SU-DHL-6 (cell line): ENCODE data around the gene MARCKS.

Experiments
- EZH2phosphoT487 ChIP-seq: fragments of 200-600 bp; sonication (generic), shearing (Covaris generic); conservative IDR thresholded peaks from 2 replicates; pipeline ENCODE4 v1.6.1; 2018; ENCODE audit warnings: mild to moderate bottlenecking, antibody characterized with exemption, low read length, moderate library complexity, mixed read lengths
- TF ChIP-seq, protein P1 (sequence below): fragments of 200-600 bp; sonication (generic); IDR thresholded peaks from one replicate; pipeline ENCODE4 v1.5.1; 2017; ENCODE audit warnings: antibody characterized with exemption, mild to moderate bottlenecking, low read length, moderate library complexity; ENCODE audit not compliant: insufficient read depth, poor library complexity, severe bottlenecking

GRCh38 chr6:113856375-113856624 is 845 bp upstream of the MARCKS start:
- TF ChIP-seq, protein P1, sequence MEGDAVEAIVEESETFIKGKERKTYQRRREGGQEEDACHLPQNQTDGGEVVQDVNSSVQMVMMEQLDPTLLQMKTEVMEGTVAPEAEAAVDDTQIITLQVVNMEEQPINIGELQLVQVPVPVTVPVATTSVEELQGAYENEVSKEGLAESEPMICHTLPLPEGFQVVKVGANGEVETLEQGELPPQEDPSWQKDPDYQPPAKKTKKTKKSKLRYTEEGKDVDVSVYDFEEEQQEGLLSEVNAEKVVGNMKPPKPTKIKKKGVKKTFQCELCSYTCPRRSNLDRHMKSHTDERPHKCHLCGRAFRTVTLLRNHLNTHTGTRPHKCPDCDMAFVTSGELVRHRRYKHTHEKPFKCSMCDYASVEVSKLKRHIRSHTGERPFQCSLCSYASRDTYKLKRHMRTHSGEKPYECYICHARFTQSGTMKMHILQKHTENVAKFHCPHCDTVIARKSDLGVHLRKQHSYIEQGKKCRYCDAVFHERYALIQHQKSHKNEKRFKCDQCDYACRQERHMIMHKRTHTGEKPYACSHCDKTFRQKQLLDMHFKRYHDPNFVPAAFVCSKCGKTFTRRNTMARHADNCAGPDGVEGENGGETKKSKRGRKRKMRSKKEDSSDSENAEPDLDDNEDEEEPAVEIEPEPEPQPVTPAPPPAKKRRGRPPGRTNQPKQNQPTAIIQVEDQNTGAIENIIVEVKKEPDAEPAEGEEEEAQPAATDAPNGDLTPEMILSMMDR, result no peak
- TF ChIP-seq EZH2phosphoT487, result no peak
